SK-N-SH treated with all-trans-retinoic acid at 6 μM for 48 hours (cell line): ENCODE measurements around the gene SH2D2A.

Experiments
- ATAC-seq: fragments of 200-7000 bp; cut with Tn5 transposase; 3 replicates; pipeline ENCODE4 v1.9.1; 2020; ENCODE audit warnings: mild to moderate bottlenecking, moderate library complexity
- ARNTL ChIP-seq: fragments of 450-650 bp; formaldehyde crosslinking; IDR thresholded peaks from 2 replicates; pipeline ENCODE4 v1.5.0; 2020; ENCODE audit warnings: low read depth, mild to moderate bottlenecking, moderate library complexity, borderline replicate concordance
- BACH2 ChIP-seq: fragments of 250-450 bp; sonication (Bioruptor Pico); IDR thresholded peaks from 2 replicates; pipeline ENCODE4 v1.9.0; 2021; ENCODE audit warnings: mild to moderate bottlenecking, borderline replicate concordance
- CREB5 ChIP-seq: fragments of 250-450 bp; sonication (Bioruptor Pico); IDR thresholded peaks from 2 replicates; pipeline ENCODE4 v1.5.1; 2020; ENCODE audit warnings: low read depth, mild to moderate bottlenecking, moderate library complexity
- CSDC2 ChIP-seq: fragments of 250-450 bp; sonication (Bioruptor Pico); IDR thresholded peaks from 2 replicates; pipeline ENCODE4 v1.5.0; 2020; ENCODE audit warnings: mild to moderate bottlenecking, moderate library complexity
- ESRRG ChIP-seq: fragments of 250-450 bp; sonication (Bioruptor Pico); IDR thresholded peaks from 2 replicates; pipeline ENCODE4 v1.6.1; 2021; ENCODE audit warnings: mild to moderate bottlenecking
- GLIS3 ChIP-seq: fragments of 250-450 bp; sonication (Bioruptor Pico); IDR thresholded peaks from 2 replicates; pipeline ENCODE4 v1.5.0; 2020; ENCODE audit warnings: mild to moderate bottlenecking, moderate library complexity
- ISL1 ChIP-seq: fragments of 250-450 bp; sonication (Bioruptor Pico); IDR thresholded peaks from 2 replicates; pipeline ENCODE4 v2.1.2; 2022; ENCODE audit warnings: mild to moderate bottlenecking, moderate library complexity
- OSR1 ChIP-seq: fragments of 250-450 bp; sonication (Bioruptor Pico); IDR thresholded peaks from 2 replicates; pipeline ENCODE4 v1.8.0; 2022; ENCODE audit warnings: moderate library complexity, mild to moderate bottlenecking, inconsistent platforms
- PPARA ChIP-seq: fragments of 250-450 bp; sonication (Bioruptor Pico); IDR thresholded peaks from 2 replicates; pipeline ENCODE4 v1.5.0; 2020; ENCODE audit warnings: mild to moderate bottlenecking, borderline replicate concordance
- RARB ChIP-seq: fragments of 250-450 bp; sonication (Bioruptor Pico); IDR thresholded peaks from 2 replicates; pipeline ENCODE4 v1.8.0; 2021; ENCODE audit warnings: mild to moderate bottlenecking, moderate library complexity
- SNAI2 ChIP-seq: fragments of 250-450 bp; sonication (Bioruptor Pico); IDR thresholded peaks from 2 replicates; pipeline ENCODE4 v1.5.0; 2020; ENCODE audit warnings: mild to moderate bottlenecking, moderate library complexity
- TCF4 ChIP-seq: fragments of 250-450 bp; sonication (Bioruptor Pico); IDR thresholded peaks from 2 replicates; pipeline ENCODE4 v1.8.0; 2021; ENCODE audit warnings: mild to moderate bottlenecking, moderate library complexity, borderline replicate concordance
- TOX ChIP-seq: fragments of 250-450 bp; sonication (Bioruptor Pico); IDR thresholded peaks from 2 replicates; pipeline ENCODE4 v1.8.0; 2021; ENCODE audit warnings: mild to moderate bottlenecking, moderate library complexity, borderline replicate concordance
- ZC3H10 ChIP-seq: fragments of 250-450 bp; sonication (Bioruptor Pico); IDR thresholded peaks from 2 replicates; pipeline ENCODE4 v1.5.1; 2021; ENCODE audit warnings: mild to moderate bottlenecking, moderate library complexity
- ZFP3 ChIP-seq: fragments of 250-450 bp; sonication (Bioruptor Pico); IDR thresholded peaks from 2 replicates; pipeline ENCODE4 v1.5.0; 2020; ENCODE audit warnings: mild to moderate bottlenecking, moderate library complexity
- ZFP30 ChIP-seq: fragments of 450-650 bp; formaldehyde crosslinking; IDR thresholded peaks from 2 replicates; pipeline ENCODE4 v1.5.0; 2022; ENCODE audit warnings: mild to moderate bottlenecking, moderate library complexity
- ZNF565 ChIP-seq: fragments of 450-650 bp; formaldehyde crosslinking; conservative IDR thresholded peaks from 2 replicates; pipeline ENCODE4 v1.5.0; 2020; ENCODE audit warnings: low read depth, mild to moderate bottlenecking, moderate library complexity
- ZNF70 ChIP-seq: fragments of 450-650 bp; formaldehyde crosslinking; IDR thresholded peaks from 2 replicates; pipeline ENCODE4 v1.5.0; 2020; ENCODE audit warnings: mild to moderate bottlenecking, moderate library complexity
- ZNF8 ChIP-seq: fragments of 450-650 bp; formaldehyde crosslinking; IDR thresholded peaks from 2 replicates; pipeline ENCODE4 v1.5.0; 2020; ENCODE audit warnings: mild to moderate bottlenecking, moderate library complexity
- TF ChIP-seq, protein P1 (sequence below): fragments of 250-450 bp; sonication (Bioruptor Pico); IDR thresholded peaks from 2 replicates; pipeline ENCODE4 v1.5.1; 2021; ENCODE audit warnings: mild to moderate bottlenecking, moderate library complexity
- TF ChIP-seq, protein P2 (sequence below): fragments of 250-450 bp; sonication (Bioruptor Pico); IDR thresholded peaks from 2 replicates; pipeline ENCODE4 v1.8.0; 2021; ENCODE audit warnings: low read depth, mild to moderate bottlenecking, moderate library complexity, borderline replicate concordance
- TF ChIP-seq, protein P3 (sequence below): fragments of 250-450 bp; sonication (Bioruptor Pico); IDR thresholded peaks from 2 replicates; pipeline ENCODE4 v1.8.0; 2020; ENCODE audit warnings: mild to moderate bottlenecking, moderate library complexity, borderline replicate concordance
- TF ChIP-seq, protein P4 (sequence below): fragments of 250-450 bp; sonication (Bioruptor Pico); IDR thresholded peaks from 2 replicates; pipeline ENCODE4 v1.5.0; 2020; ENCODE audit warnings: mild to moderate bottlenecking, moderate library complexity

The SH2D2A gene

GRCh38 chr1:156848461-156849150 lies 32.0 kb upstream of the SH2D2A start:
- TF ChIP-seq ARNTL (CRISPR knock-in tag), result no peak
- no peak for TF ChIP-seq ZNF565 (CRISPR knock-in tag)
- no peak for TF ChIP-seq GLIS3 (CRISPR knock-in tag)
- TF ChIP-seq CREB5 (CRISPR knock-in tag), result no peak
- no peak for TF ChIP-seq TCF4 (CRISPR knock-in tag)
- no peak for TF ChIP-seq ZFP30 (CRISPR knock-in tag)
- TF ChIP-seq SNAI2, result no peak
- TF ChIP-seq ZNF8 (CRISPR knock-in tag), result no peak
- no peak for TF ChIP-seq ZNF70
- TF ChIP-seq ZFP3 (CRISPR knock-in tag), result no peak
- TF ChIP-seq TOX, result no peak
- TF ChIP-seq, protein P1, sequence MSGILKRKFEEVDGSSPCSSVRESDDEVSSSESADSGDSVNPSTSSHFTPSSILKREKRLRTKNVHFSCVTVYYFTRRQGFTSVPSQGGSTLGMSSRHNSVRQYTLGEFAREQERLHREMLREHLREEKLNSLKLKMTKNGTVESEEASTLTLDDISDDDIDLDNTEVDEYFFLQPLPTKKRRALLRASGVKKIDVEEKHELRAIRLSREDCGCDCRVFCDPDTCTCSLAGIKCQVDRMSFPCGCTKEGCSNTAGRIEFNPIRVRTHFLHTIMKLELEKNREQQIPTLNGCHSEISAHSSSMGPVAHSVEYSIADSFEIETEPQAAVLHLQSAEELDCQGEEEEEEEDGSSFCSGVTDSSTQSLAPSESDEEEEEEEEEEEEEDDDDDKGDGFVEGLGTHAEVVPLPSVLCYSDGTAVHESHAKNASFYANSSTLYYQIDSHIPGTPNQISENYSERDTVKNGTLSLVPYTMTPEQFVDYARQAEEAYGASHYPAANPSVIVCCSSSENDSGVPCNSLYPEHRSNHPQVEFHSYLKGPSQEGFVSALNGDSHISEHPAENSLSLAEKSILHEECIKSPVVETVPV (CRISPR knock-in tag), result no peak
- TF ChIP-seq ISL1 (CRISPR knock-in tag), result no peak
- TF ChIP-seq ESRRG (CRISPR knock-in tag), result no peak
- no peak for TF ChIP-seq CSDC2 (CRISPR knock-in tag)
- no peak for TF ChIP-seq OSR1 (CRISPR knock-in tag)
- no peak for ATAC-seq

GRCh38 chr1:156847591-156848460 lies 31.2 kb upstream of the SH2D2A start:
- ATAC-seq, result no peak
- TF ChIP-seq, protein P2, sequence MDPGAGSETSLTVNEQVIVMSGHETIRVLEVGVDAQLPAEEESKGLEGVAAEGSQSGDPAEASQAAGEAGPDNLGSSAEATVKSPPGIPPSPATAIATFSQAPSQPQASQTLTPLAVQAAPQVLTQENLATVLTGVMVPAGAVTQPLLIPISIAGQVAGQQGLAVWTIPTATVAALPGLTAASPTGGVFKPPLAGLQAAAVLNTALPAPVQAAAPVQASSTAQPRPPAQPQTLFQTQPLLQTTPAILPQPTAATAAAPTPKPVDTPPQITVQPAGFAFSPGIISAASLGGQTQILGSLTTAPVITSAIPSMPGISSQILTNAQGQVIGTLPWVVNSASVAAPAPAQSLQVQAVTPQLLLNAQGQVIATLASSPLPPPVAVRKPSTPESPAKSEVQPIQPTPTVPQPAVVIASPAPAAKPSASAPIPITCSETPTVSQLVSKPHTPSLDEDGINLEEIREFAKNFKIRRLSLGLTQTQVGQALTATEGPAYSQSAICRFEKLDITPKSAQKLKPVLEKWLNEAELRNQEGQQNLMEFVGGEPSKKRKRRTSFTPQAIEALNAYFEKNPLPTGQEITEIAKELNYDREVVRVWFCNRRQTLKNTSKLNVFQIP (CRISPR knock-in tag), result no peak
- TF ChIP-seq ESRRG (CRISPR knock-in tag) (no peak), CREB5 (CRISPR knock-in tag) (no peak), GLIS3 (CRISPR knock-in tag) (no peak), ARNTL (CRISPR knock-in tag) (no peak), CSDC2 (CRISPR knock-in tag) (no peak), BACH2 (no peak), ZFP3 (CRISPR knock-in tag) (no peak), RARB (CRISPR knock-in tag) (no peak), PPARA (CRISPR knock-in tag) (no peak), ZNF565 (CRISPR knock-in tag) (no peak), OSR1 (CRISPR knock-in tag) (no peak), ZC3H10 (CRISPR knock-in tag) (no peak), ZNF8 (CRISPR knock-in tag) (no peak), TCF4 (CRISPR knock-in tag) (no peak)
- TF ChIP-seq, protein P3, sequence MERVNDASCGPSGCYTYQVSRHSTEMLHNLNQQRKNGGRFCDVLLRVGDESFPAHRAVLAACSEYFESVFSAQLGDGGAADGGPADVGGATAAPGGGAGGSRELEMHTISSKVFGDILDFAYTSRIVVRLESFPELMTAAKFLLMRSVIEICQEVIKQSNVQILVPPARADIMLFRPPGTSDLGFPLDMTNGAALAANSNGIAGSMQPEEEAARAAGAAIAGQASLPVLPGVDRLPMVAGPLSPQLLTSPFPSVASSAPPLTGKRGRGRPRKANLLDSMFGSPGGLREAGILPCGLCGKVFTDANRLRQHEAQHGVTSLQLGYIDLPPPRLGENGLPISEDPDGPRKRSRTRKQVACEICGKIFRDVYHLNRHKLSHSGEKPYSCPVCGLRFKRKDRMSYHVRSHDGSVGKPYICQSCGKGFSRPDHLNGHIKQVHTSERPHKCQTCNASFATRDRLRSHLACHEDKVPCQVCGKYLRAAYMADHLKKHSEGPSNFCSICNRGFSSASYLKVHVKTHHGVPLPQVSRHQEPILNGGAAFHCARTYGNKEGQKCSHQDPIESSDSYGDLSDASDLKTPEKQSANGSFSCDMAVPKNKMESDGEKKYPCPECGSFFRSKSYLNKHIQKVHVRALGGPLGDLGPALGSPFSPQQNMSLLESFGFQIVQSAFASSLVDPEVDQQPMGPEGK (CRISPR knock-in tag), result no peak
- TF ChIP-seq, protein P4, sequence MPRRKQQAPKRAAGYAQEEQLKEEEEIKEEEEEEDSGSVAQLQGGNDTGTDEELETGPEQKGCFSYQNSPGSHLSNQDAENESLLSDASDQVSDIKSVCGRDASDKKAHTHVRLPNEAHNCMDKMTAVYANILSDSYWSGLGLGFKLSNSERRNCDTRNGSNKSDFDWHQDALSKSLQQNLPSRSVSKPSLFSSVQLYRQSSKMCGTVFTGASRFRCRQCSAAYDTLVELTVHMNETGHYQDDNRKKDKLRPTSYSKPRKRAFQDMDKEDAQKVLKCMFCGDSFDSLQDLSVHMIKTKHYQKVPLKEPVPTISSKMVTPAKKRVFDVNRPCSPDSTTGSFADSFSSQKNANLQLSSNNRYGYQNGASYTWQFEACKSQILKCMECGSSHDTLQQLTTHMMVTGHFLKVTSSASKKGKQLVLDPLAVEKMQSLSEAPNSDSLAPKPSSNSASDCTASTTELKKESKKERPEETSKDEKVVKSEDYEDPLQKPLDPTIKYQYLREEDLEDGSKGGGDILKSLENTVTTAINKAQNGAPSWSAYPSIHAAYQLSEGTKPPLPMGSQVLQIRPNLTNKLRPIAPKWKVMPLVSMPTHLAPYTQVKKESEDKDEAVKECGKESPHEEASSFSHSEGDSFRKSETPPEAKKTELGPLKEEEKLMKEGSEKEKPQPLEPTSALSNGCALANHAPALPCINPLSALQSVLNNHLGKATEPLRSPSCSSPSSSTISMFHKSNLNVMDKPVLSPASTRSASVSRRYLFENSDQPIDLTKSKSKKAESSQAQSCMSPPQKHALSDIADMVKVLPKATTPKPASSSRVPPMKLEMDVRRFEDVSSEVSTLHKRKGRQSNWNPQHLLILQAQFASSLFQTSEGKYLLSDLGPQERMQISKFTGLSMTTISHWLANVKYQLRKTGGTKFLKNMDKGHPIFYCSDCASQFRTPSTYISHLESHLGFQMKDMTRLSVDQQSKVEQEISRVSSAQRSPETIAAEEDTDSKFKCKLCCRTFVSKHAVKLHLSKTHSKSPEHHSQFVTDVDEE (CRISPR knock-in tag), result no peak
